Stimulated activated CD8-positive, alpha-beta memory T cell treated with anti-CD3 and anti-CD28 coated beads, Interleukin-12 subunit alpha, Interleukin-12 subunit beta, amount 100 ng/mL, for 1 hour (primary cell): Measurements from ENCODE around the gene UBAC1.

Experiments used
- DNase-seq: peaks from one replicate; pipeline ENCODE4 v3.0.0-alpha.2; 2020; ENCODE audit warnings: low read depth

UBAC1 gene

DNA sequence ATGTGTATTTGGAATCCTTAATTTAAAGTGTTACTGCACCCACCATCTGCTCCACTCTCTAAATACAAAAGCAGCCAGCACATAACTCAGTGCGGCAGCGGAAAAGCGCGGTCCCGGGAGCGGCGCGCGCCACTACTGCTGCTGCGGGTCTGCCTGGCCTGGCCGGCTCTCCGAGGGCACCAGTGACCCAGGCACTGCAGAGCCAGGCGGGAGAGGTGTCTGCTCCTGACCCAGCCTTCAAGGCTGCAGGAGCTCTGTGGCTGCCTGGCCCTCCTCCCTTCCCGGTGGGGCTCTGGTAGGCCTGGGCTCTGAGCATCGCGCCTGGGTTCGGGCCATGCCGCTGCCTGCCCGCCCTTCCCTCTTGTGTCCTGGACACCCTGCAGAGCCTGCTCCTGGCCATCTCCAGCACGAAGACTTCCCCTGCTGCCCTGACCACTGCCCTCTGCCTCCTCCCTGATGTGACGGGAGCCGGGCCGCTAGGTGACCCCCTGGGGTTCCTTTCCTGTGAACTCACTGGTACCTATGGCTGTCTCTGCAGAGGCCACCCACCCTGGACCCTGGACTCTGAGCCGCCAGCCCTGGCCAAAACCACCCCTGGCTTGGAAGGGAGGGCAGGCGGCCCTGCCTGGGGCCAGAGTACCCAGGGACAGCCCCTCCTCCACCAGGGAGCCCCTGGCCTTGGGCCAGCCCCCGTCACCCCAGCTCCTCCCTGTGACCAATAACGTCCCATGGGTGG, 32.8 kb upstream of the UBAC1 start:
- DNase-seq, result no peak

DNA sequence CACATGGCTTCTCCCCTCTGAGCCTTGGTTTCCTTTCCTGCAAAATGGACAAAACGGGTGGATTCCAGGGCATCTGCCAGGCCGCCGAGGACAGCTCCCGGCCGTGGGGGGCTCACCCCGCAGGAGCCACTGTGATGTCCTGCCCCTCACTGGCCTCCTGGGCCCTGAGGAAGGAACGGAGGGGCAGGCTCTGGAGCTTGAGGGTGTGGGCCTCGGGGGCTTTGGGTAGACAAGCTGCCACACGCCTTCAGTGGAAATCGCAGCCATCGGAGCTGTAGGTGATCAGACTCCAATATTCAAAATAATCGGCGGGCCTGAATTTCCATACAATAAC, 32.2 kb upstream of the UBAC1 start:
- DNase-seq, result no peak

DNA sequence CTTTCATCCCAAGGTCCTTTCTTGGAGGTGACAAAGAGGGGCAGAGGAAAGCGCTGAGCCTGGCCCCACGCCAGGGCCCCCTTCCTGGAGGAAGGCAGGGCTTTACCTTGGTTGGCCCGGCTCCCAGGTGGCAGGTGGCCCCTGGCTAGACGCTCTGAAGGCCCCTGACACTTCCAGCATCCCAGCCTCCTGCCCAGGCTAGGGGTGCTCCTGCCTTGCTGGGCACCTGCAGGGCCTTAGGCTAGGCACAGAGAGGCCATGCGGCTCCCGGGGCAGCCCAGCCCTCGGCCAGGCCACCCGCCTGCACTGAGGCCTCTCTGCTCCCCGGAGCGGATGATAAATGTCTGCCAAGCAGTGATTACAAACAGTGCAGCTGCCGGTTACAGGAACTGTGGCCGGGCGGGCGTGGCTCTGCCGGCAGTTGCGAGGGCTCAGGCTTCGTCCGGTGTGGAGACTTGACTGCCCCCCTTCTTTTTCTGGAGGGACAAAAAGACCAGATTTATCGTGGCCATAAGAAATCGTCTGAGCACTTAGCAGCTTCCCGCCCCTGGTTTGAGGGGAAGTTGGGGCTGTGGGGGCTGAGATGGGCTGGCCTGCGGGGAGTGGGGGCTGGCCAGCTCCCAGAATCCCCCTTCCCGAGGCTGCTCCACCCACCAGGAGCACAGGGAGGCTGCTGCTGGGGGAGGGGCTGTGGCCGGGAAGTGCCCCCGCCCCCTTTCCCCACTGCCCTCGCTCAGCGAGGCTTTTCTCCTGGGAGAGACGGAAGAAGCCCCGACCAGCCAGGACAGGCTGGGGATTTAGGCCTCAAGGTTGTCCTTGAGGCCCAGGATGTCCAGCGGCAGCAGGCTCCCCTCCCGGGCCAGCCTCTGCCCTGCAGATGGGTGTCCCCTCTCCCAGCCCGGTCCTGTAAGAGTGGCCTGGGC, 31.6 kb upstream of the UBAC1 start:
- no peak for DNase-seq

DNA sequence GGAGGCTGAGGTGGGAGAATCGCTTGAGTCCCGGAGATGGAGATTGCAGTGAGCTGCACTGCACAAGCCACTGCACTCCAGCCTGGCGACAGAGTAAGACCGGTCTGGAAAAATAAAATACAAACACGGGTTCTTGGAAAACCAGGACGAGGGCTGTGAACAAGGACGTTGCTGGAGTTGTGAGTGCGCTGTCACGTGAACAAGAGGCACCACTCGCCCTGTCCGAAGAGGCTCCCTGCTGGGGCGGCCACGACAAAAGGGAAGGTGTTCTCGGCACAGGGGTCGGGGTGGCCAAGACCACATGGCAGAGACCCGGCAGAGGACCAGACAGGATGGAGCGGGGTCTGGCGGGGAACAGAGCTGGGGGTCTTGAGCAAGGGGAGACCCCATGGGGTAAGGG, 30.6 kb upstream of the UBAC1 start:
- no peak for DNase-seq

DNA sequence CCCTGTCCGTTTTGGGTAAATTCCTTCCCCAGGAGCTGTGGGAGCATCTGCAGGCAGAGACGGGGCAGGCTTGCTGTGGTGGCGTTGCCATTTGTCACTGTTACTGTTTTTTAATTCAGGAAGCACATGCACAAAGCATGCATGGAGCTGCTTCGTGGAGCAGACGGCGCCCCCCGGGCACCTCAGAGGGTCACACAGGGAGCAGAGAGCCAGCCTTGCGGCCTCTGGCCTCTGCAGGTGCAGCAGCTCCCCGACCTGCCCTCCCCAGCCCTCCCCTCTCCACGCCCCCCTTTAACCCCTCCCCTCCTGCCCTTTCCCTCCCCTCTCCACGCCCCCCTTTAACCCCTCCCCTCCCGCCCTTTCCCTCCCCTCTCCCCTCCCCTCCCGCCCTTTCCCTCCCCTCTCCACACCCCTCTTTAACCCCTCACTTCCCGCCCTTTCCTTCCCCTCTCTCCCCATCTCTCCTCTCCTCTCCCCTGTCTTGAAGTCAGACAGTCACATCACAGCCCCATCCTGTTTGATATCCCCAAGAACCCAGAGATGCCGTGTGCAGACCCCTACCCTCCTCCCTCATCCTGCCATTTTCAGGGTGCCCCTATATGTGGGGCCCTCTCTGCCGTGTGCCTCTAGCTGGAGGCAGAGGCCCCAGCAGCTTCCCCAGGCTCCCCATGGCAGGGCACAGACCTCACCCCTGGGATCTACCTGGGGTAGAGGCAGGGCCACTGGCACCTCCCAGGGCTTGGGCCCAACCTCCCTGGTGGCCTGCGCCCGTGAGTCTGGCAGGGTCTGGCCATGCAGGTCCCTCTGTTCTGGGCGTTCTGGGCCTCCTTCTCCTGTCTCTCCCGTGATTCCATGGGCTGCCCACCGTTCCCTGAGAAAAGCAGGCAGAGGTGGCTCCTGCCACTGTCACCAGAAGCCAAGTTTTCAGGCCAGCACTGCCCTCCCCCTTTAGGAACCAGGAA, 29.6 kb upstream of the UBAC1 start:
- DNase-seq, result no peak

DNA sequence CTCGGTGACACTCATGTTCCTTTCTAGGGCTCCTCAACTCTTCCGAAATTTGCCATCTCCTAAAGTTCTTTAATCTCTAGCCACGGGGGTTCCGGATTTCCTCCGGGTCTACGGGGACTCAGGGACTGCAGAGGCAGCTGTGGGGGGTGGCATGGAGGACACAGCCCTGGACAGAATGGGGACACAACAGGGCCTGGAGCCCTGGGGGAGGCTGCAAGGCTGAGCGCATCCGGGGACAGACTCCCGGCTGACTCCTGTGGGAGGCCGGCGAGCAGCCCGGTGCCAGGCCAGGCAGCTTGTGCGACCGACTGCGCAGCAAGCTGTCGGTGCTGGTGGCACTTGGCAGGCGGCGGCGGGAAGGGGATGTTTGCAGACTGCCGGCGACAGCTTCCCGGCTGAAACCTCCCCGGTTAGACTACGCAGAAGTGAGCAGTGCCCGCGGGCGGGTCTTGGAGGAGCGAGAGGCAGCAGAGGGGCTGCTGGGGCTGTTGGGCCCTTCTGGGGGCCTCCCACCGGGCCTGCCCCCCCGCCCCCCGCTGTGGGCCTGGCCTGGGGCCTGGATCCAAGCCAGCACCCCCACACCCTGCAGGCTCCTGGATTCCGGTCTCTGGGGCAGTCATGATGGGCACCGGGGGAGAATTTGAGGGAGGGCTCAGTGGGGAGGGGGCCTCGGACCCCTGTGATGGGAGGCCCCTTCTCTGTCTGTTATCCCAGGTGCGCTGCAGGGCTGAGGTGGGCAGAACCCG, 28.7 kb upstream of the UBAC1 start:
- no peak for DNase-seq

DNA sequence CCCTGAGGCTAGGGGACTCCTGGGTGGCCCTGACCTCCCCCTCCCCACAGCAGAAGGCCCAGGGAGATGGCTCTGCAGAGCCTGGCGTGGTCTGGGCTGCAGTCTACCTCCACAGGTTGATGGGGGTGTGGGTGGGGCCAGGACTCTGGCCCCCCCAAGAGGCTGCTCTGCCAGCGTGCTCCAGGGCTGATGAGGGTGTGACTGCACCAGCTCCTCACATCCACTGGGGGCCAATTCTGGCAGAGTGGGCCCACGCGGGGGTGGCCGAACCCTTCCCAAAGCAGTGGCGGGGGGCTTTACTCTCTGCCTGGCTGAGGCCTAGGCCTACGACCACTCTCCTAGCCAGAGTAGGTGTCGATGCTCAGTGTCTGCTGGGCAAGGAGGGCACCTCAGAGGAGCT, 28.0 kb upstream of the UBAC1 start:
- DNase-seq, result no peak

DNA sequence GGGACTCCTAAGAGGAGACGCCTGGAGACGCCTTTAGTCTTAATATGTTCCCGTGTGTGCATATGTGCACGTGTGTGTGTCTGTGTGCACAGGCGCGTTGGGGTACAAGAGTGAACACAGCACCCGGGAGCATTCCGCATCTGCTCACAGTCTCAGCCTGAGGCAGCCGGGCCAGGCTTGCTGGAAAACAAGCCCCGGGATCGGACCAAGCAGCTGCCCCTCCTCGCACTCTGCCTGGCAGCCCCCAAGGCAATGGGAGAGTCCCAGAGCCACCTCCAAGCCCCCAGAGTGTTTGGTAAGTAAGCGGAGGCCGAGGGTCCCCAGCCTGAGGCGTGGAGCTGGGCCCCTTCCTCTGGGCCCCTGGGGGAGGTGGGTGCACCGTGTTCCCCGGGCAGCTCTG, 27.3 kb upstream of the UBAC1 start:
- no peak for DNase-seq

DNA sequence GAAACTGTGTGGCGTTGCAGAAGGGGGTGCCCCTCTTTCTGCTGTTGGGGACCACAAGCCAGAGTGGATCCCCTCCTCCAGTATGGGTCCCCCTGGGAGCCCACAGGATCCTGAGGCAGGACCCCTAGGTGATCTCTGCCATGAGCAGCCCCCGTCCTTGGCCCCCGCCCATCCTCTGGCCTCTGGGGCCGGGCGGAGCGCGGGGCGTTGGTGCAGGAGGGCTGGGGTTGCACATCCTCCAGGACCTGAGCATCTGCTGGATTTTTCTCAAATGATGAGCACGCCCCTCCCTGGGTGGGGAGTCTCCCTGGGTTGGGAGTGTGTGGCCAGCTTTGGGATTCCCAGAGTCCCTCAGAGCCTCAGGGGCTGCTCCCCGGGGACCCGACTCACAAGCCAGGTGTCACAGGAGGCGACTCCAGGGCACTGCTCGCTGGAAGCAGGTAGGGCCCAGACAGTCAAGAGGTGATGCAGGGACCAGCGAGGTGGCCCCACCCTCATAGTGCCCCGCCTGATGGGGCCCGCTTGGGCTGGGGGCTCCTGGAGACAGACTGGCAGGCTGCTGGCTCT, 26.7 kb upstream of the UBAC1 start:
- no peak for DNase-seq

DNA sequence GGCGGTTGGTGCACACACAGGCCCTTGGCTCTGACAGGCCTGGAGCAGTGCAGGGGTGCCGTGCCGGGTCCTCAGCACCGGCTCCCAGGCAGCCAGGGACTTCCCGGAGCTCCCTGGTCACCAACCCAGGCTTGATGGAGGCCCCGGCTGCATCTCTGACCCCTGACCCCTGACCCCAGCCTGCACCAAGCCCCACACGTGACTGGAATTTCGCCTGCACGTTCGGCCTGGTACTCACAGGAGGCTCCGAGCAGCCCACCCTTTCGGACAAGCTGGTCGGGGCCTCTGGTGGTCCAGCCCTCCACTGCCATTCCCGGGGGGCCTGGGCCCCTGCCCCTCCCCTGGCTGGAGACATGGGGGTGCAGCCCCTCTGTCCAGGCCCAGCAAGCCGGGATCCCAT, 25.4 kb upstream of the UBAC1 start:
- DNase-seq, result no peak

DNA sequence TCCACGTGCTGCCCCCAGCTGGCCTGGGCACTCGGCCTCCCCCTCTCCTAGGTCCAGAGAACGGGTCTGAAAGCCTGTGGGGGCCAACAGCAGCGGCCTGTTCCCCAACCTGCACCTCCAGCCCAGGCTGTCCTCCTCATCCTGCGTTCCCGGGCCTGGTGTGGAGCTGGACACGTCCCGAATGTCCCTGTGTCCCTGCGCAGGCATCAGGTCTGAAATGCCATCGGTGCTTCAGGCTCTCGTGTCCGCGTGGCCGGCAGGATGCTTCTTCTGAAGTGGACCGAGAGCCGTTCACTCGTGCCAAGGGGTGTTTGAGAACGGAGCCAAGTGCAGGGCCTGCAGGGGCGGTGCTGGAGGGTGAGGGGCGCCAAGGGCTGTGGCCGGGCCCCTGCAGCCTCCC, 24.7 kb upstream of the UBAC1 start:
- no peak for DNase-seq

DNA sequence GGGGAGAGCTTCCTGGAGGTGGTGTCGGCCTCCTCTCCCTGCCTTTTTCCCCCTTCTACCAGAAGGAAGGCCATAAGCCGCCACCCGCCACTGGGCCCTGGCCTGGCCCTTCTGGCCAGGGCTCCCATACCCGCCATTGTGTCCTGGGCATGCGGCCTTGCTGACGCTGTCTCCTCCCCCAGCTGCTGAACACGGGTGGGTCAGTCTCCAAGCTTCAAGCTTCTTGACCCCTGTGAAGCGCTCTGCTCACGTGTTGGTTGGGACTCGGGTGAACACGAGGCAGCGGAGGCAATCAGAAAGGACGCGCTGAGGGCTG, 24.2 kb upstream of the UBAC1 start:
- DNase-seq, result no peak

DNA sequence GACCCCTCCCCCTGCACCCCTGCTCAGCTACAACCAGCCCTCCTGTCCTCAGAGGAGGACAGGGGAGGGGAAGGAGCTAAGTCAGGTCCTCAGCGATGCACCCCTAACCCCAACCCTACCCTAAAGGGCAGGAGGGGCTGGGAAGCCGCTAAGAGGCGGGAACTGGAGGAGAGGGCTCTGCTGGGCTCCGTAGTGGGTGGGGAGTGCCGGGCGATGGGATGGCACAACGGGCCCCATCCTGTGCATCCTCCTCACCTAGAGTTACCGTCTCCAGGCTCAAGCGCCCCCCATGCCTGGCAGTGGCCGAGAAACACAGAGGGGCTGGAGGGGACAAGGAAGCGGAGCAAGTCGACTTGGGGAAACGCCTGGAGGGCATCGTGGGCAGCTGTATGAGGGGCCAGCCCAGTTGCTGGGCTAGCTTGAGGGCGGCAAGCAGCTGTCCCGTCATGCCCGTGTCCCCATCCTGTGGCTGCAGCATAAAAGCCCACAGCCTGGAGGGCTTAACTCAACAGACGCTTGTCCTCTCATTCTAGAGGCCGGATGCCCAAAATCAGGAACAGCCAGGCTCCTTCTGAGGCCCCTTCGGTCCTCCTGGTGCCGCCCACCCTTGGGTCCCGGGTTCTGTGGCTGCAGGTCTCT, 23.0 kb upstream of the UBAC1 start:
- no peak for DNase-seq

DNA sequence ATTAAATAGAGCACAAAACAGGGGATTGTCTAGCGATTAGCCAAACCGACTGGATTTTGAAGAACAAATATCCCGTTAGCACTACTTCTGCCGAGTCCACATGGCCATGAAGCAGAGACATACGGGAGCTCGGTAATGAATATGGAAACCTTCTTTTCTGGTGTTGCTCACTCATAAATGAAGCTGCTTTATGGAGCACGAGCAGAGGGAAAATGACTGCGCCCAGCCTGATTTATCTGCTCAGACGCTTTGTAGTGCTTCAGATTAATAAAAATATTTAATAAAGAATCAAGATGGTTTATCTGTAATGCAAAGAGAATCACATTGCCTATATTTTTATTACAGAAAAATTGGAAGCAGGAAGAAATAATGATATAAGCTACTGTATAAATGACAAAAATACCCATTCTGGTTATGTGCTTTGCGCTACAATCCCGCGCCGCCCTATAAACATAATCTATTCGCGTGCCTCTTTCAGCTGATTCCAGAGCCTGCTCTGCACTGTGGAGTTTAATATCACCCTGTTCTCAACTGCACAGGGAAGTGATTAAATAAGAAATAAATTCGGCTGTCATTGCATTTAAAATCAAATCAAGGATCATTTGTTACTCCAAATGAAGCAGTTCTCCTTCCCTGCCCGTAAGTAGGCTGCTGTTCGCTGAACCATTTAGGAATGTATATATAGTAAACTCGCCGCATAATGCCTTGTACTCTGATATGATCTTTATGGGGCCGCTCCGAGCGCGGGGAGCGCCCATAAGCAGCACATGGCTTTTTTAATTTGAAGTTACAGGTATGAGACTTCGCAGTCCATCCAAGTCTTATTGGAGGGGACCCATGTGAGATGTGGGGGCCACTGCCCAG, 22.3 kb upstream of the UBAC1 start:
- DNase-seq, result no peak

DNA sequence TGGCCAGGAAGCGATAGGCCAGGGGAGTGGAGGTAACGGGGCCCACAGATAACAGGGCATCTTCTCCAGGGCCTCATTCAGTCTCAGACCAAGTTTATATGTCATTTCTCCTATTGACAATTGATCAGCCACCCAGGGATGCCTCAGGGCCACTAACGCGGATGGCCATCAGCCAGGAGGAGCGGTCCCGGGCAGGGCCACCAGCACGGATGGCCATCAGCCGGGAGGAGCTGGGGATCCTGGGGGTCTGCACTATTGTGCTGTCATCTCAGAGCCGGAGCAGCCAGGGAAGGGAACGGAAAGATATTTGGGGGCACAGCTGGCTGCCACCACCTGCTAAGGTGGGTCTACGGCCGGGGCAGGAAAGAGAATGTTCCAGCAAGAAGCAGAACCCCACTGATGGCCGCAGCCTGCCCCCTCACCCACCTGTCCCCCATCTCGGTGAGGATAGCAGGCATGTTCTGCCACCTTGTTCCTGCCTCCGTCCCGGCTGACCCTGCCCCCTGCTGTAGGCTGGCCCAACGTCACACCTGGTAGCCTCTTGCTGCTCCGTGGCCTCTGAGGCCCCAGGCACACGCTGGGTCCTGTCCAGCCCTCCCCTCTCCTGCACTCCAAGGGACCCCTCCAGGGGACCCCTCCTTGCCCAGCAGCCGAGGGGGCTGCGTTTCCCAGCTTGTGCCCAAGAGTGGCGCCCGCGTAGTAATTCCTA, 21.5 kb upstream of the UBAC1 start:
- no peak for DNase-seq

DNA sequence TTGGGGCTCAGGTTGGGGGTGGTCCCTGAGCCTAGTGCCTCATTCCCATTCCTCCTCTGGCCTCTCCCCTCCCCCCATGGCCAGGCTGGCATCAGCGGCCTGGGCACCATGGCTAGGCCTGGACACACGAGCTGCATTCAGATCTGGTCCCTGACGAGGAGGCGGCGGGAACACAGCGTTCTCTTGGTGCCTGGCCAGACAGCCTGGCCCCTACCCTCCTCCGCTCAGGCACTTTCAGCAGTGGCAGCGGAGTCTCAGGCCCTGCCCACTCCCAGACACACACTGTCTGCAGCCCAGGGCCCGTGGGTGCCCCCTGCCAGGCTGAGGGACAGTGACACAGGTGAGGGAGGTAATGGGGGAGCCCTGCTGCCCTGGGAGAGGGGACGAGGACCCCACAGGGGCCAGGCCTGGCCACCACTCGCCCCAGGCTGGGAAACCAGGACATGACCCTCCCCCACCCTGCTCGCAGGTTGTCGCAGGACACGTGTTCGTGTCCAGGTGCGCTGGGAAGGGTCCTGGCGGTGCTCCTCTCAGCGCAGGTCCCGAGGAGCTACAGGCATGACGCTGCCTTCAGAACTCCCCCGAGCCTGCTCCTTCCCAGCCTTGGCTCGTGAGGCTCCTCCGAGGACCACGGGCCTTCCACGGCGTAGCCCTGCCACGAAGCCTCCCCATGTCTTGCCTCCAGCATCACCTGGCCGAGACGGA, 19.9 kb upstream of the UBAC1 start:
- DNase-seq, result no peak

DNA sequence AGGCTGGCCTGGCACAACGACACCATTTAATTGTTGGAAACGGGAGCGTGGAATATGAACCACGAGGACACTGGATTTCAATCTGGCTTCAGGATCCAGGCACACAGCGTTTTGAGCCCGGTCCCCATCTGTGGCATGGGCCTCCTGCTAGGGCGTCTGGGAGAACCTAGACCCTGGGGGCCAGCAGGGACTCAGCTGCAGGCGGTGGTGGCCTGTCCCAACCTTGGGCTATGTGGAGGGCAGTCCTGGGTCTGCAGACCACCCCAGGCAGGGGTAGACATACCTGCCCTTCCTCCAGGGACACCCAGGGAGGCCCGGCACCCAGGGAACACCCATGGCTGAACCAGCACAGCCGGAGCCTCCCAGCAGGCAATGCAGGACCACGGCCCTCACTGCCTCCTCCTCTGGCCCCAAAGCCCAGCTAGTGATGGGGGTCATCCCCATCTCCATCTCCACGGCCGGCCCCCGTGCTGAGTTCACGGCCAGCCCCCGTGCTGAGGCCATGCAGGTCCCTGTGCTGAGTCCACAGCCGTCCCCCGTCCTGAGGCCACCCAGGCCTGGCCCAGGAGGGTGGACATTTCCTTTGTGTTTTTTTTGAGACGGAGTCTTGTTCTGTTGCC, 18.5 kb upstream of the UBAC1 start:
- no peak for DNase-seq
